Right hindlimb (tissue), 1 donor: Measurements from ENCODE around the gene TUBA3D.
"Not testable (repeated sequence)": the region's sequence is repeated elsewhere in the genome, so short reads cannot be mapped to it uniquely, and the experiment has no call there.

Experiments
- DNase-seq: peaks from one replicate; pipeline ENCODE4 v3.0.0-alpha.2; 2018

Gene TUBA3D

DNA sequence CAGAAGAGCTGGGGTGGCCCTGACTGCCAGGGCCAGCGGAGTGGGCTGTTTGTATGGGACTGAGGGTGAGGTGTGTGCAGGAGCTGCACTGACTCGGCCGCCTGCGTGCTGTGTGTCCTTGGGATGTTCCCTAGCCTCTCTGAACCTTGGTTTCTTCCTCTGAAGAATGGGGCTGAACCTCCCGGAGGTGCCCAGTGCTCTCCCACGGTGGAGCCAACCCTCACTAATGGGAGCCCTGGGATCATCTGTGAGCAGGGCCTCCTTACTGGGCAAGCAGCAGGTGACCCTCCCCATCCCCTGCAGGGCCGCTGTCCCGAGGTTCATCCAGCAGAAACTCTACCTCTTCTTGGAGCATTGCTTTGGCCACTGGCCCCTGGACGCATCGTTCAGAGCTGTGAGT is 40.1 kb downstream of the TUBA3D start:
- DNase-seq, result no peak

DNA sequence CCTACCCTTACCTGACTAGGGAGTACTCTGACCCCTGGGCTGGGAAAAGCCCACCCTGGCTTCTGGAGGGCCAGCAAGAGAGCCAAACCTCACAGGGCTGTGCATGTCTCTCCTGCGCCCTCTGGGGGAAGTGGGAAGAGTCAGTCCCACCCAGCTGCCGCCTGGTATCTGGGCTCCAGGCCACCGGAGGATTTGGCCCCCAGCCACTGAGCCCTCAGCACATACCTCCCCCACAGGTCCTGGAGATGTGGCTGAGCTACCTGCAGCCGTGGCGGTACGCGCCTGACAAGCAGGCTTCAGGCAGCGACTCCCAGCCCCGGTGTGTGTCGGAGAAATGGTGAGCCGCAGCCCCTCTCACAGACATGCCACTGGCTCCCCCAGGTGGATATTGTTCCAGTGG is 40.7 kb downstream of the TUBA3D start:
- not testable (repeated sequence) for DNase-seq

DNA sequence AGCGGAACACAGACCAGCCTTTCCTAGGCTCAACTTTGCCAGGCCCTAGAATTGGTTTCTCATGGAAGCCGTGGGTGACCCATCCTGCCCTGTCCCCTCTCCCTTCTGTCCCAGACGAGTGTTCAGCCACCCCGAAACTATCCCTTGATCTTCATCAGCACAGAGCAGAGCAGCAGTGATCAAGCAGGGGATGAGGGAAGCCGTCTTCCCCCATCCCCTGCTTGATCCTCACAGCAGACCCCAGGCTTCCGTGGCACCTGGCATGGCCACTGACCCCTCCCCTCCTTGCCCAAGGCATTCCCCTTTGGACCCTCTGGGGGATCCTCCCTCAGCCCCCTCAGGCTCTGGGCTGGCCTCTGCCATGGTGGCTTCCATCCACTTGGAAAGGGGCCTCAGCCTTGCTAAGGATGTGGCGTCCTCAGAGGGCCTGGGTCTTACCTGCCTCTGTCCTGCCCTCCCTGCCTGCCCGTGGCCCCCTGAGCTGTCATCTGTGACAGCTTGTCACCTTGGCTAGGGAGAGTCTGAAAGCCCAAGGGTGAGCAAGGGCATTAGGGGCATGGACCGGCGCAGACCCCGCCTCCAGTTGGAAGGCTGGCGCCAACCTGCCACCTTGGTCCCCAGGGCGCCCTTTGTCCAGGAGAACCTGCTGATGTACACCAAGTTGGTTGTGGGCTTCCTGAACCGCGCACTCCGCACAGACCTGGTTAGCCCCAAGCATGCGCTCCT is 41.4 kb downstream of the TUBA3D start:
- no peak for DNase-seq

DNA sequence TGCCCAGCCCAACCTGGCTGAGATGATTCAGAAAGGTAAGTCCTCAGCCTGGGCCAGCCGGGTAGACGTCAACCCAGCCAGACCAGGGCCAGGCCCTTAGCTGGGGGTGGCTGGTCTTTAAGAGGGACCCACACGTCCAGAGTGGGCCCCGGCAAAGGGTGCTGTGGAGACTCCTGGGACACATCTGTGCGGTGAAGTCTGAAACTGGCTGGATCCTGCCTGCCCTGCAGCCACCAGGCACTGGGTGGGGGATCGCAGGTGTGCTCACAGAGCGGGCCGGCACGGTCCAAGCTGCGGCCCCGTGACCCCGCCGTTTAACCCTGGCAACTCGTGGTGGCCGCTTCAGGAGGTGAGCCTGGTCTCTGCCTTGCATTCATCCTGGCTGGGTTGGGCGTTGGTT is 41.9 kb downstream of the TUBA3D start:
- not testable (repeated sequence) for DNase-seq

DNA sequence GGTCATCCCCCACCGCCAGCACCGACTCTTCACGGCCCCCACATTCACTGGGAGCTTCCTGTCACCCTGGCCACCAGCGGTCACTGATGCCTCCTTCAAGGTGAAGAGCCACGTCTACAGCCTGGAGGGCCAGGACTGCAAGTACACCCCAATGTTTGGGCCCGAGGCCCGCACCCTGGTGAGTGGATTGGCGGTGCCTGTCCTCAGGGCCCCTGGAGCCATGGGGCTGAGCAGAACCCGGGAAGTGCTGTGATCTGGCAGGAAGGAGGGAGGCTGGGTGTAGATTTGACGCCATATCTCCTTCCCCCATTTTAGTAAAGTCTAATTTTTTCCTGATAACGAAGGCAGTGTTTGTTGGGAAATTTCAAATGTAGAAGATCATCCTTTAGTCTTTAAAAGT is 42.6 kb downstream of the TUBA3D start:
- not testable (repeated sequence) for DNase-seq

GRCh38 chr2:131519466-131519865 is 43.5 kb downstream of the TUBA3D start:
- no peak for DNase-seq

DNA sequence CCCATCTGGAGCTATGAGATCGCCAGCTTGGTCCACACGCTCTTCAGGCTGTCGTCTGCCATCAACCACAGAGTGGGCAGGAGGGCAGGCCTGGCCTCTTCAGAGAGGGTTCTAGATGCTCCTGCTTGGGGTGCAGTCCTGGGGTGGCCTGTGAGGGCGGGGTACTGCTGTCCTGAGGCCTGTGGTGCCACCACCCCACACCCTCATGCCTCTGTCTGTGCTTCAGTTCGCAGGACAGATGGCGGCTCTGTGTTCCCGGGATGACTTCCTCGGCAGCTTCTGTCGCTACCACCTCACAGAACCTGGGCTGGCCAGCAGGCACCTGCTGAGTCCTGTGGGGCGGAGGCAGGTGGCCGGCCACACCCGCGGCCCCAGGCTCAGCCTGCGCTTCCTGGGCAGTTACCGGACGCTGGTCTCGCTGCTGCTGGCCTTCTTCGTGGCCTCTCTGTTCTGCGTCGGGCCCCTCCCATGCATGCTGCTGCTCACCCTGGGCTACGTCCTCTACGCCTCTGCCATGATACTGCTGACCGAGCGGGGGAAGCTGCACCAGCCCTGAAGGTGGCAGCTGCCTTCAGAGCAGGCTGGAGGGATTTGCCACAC is 44.1 kb downstream of the TUBA3D start:
- not testable (repeated sequence) for DNase-seq

DNA sequence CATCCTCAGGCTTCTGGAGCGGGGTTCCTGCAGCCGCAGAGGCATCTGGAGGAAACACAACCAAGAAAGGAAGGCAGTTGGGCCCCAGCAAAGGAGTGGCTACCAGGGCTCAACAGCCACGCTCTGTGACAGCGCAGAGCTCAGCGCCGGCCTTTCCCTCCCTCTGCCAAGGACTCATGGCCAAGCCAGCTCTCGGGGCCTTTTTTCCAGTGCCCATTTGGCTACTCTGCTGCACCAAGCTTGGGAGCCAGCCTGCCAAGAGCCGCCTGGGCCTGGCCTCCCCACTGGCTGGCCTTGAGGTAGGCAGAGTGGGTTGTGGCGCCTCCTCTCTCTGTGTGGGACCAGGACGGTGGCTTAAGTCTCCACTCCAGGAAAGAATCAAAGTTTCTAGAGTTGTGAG is 44.6 kb downstream of the TUBA3D start:
- DNase-seq, result no peak

GRCh38 chr2:131521524-131521923 is 45.6 kb downstream of the TUBA3D start:
- DNase-seq, result not testable (repeated sequence)

GRCh38 chr2:131521961-131522781 is 46.3 kb downstream of the TUBA3D start:
- DNase-seq, result no peak

- DNase-seq, result not testable (repeated sequence)
Observed at GRCh38 chr2:131525256-131525655, 49.3 kb downstream of the TUBA3D start.

- DNase-seq, result not testable (repeated sequence)
Observed at GRCh38 chr2:131527131-131528001, 51.4 kb downstream of the TUBA3D start, which contains the start of gene CCDC74A. TSS of gene CCDC74A (plus strand) at chr2:131527888. CDS start at chr2:131527971, 83 bp downstream.

DNA sequence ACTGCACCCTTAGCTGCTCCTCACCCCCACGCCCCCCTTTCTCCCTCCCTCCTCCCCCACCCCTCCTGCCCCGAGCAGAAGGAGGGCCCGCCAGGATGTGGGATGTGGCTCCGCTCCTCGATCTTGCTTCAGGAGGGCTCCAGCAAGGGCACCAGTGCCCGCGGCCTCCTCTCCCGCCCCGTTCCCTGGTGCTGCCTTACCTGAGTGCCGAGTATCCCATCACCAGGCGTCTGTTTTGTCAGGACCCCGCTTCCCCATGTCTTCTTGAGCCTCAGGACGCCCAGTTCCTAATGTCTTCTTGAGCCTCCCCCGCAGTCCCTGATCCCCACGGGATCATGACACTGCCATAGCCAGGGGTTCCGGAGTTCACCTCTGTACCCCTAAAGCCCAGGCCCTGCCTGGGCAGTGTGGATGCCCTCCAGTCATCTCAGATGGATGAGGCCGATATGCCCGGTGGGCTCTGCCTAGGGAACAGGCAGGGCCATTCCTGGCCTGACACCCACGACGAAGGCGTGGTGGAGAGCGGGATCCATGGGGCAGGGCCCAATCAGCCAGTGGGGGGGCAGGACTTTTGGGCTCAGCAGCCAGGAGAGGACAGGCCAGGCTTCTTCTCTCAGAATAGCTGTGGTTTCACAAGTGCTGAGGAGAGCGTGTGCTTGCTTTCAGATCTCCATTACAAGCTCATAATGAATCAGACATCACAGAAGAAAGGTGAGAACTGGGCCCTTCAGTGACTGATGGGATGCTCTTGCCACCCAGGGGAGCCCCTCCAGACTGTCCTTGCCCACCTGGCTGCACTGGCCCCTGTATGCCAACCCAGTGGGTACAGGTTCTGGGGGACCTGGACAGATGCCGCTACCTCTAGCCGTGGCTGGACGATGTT is 53.3 kb downstream of the TUBA3D start:
- DNase-seq, result not testable (repeated sequence)

DNA sequence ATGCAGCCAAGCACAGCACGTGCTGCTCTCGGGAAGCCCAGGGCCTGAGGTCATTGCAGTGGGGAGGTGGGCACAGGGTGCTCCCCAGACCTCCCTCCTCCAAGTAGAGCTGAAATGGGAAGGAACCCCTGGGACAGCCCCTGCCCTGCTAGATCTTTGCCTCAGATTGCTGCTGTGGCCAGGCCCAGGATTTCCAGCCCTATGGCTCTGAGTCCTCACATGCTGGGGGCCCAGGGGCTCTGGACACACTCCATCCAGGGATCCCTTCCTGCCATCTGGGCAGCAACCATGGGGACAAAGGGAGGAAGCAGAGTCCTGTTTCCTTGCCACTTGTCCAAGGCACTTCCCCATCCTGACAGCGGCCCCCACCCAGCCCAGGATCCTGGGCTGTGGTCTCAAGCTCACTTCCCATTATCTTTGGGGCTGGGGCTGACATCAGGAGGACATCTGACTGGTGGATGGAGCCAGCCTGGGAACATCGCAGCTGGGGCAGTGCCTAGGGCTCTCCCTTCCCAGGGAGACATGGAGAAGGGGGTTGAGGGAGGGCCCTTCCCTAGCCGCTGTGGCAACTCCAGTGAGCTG is 54.0 kb downstream of the TUBA3D start:
- DNase-seq, result not testable (repeated sequence)

DNA sequence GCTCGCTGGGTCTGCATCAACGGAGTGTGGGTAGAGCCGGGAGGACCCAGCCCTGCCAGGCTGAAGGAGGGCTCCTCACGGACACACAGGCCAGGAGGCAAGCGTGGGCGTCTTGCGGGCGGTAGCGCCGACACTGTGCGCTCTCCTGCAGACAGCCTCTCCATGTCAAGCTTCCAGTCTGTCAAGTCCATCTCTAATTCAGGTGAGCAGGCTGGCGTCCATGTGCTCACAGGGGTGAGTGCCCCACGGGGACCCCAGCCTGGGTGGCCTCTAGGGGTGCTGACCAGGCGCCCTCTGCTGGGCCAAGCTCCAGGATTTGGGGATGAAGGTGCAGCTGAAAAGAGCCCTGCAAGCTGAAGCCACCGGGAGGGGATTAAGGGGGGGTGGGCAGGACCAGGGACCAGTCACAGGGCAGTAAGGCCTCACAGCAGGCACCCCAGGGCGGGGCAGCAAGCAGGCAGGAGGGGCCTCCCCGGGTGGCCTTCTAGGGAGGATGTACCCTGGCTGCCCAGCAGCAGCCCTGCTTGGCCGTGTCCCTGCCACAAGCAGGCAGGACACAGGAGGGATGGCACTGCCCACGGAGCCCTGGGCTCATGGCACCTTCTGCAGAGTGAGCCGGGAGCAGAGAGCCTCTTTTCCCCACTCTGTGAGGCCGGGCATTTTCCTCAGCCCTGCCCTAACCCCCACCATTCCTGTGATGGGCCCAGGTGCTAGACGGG is 54.9 kb downstream of the TUBA3D start:
- not testable (repeated sequence) for DNase-seq

GRCh38 chr2:131531547-131532185 is 55.7 kb downstream of the TUBA3D start:
- DNase-seq, result not testable (repeated sequence)
